Ureter (tissue), 1 donor: ENCODE results near the gene SNAP25. TPM values are rescaled to one million over a fixed set of nuclear protein-coding genes. Genes with fewer than 3 reads are reported as not detected.

Source experiments
- DNase-seq: peaks from one replicate; pipeline ENCODE4 v3.0.0-alpha.2; 2020; ENCODE audit warnings: low spot score
- total RNA-seq: library from RNA; stranded (reverse); gene quantifications from one replicate; pipeline ENCODE4 v1.2.4, GENCODE V29; 2023
- donor health status: DM: yes; HTN: yes; CAD: no.

The SNAP25 gene
- 16.3 TPM for total RNA-seq

DNA sequence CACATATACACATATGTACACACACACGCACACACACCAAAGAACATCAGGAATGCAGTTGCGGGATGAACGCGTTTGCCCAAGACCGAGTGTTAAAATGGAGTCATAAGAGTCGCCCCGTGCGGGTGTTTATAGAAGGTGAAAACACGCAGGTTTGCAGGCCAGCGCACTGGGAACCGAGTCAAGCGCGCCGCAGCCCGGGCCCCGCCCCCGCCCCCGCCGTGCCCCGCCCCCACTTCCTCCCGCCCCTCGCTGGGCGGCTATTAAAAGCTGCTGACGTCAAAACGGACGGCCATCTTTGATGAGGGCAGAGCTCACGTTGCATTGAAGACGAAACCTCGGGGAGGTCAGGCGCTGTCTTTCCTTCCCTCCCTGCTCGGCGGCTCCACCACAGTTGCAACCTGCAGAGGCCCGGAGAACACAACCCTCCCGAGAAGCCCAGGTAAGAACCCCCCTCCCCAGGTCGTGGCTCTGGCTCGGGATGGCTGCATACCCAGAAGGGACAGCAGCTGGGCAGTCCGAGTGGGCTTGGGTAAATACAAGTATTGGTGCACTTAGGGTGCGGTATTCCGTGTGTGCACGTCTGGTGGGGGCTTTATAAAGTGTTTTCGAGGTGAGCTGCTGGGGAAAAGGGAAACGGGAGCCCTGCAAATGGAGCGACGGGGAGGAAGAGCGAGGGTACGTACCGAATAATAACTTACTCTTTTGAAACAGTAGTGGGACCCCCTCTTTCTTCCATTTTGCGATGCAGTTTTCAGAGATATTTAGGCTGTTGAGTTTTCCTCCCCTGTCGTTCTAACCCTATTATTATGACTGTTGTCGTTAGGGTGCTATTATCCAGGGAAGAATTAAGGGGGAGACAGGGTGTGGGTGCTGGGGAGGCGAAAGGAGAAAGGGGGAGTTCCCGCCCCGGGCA, at the start of gene SNAP25:
TSS of gene SNAP25 (plus strand) at position 295 of the 916 bp plus-strand sequence. CDS start 56,662 bp downstream, outside the sequence.
- DNase-seq: peak; percentile 80

DNA sequence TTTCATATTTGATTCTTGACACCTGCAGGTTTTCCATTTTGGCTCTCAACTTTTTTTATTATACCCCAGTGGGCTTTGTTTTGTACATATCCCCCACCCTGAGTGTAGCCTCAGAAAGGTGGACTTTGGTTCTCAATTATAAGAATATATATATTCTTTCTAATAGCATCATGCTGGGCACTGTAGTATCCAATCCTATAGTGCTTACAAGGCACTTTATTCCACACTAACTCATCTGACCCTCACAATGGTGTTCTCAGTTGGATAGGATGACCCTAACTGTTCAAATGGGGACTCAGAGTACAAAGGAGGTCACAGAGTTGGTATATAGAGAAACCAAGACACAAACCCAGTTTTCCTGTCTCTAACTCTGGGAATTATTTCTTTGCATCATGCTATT, 48.9 kb upstream of the SNAP25 start:
- no peak for DNase-seq

DNA sequence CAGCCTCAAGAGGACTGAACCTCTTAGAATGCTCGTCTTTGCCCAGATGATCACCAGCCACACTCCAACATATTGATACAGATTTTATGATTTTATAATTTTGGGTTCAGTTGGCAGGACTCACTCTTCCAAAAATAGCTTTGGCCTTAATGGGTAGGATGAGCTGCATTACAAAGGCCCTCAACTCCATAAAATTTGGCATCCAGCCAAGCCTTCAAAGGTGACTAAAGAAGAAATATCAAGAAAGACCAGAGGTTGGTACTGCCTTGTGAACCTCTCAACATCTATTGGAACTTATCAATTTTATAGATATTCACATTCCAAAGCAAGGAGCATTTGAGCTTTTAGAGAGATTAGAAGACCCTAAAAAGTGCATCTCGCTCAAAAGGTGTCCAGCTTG, 48.4 kb upstream of the SNAP25 start:
- no peak for DNase-seq

- peak; percentile 60 for DNase-seq
Measured at GRCh38 chr20:10171864-10172751, 46.5 kb upstream of the SNAP25 start.

GRCh38 chr20:10172998-10173655, 45.5 kb upstream of the SNAP25 start:
- DNase-seq: no peak

- no peak for DNase-seq
Measured at GRCh38 chr20:10174400-10174799, 44.2 kb upstream of the SNAP25 start.

GRCh38 chr20:10177326-10177725, 41.3 kb upstream of the SNAP25 start:
- DNase-seq: no peak

GRCh38 chr20:10178091-10178490, 40.5 kb upstream of the SNAP25 start:
- DNase-seq: no peak

GRCh38 chr20:10178727-10179313, 39.8 kb upstream of the SNAP25 start:
- DNase-seq: peak; percentile 51

DNA sequence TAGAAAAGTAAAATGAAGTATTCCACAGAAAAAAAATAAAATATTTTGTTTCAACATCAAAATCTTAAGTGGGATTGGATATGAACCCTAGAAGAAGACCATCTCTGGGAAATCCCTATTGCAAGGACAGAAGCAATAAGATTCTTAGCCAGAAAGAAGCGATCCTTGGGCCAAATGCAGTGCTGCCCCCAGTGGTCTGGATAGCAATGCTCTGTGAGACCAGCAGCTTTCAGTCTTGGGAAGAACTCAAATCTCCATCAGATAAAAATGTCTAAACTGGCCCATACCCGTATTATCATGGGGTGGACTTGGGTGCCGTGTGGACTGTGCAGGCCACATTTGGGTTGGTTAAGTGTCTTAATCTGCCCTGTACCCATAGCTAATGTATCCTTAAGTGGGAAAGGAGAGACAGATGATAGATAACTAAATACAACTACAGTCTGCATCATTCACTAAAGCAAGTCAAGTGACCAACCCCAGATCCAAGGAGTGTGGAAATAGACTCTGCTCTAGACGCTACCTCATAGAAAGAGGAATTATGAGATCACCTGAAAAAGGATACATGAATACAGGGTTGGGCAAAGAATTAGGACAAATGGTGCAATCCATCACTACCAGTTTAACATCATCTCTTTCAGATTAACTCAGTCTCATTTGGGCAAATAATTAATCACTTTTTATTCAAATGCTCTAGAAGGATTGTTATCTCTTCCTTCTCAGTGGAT, 38.9 kb upstream of the SNAP25 start:
- DNase-seq: no peak

GRCh38 chr20:10180651-10181235, 37.9 kb upstream of the SNAP25 start:
- DNase-seq: no peak

DNA sequence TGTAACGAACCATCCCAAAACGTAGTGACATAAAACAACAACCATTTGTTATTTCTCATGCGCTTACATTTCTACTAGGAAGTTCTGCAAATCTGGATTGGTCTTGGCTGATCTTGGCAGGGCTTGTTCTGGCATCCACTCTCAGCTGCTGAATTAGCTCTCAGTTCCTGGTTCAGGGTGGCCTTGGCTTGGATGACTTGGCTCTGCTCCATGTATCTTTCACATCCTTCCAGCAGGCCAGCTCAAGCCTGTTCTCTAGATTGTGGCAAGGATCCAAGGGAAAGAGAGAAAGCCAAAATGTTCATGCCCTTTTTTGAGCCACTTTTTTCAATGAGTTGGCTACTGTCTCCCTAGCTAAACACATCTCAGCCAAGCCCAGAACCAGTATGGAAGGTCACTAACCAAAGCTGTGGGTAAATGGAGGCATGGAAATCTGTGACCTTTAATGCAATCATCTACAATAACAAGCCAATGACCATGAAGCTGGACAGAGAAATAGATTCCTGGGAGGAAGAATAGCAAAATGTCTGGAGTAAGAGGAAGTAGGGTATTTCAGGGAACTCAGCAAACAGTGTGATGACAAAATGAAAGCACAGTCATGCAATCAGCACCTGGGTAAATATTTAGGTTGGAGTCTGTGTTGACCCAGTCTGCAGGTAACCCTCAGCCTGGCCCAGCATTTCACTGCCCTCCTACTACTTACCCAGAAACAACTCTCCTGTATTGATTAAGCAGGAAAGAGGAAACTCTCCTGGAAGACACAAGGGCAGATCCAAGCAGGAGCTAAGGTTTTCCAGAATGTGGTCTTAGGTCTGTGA, 32.7 kb upstream of the SNAP25 start:
- DNase-seq: peak; percentile 74

DNA sequence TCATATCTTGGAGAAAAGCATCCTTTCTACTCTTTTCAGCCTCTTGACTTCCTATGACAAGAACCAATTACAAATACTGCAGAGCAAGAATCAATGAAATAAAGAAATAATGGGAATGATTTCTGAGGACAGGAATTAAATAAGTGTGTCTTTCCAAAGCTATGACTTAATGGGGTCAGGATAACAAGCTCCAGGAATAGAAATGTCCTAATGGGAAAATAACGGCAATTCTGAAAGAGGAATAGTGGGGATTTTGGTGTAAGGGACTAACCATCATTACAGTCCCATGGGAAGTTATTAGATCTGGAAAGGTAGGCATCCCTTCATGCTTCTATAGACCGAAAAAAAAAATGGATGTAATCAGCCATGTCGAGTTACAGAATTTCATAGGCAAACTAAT, 28.2 kb upstream of the SNAP25 start:
- DNase-seq: no peak

DNA sequence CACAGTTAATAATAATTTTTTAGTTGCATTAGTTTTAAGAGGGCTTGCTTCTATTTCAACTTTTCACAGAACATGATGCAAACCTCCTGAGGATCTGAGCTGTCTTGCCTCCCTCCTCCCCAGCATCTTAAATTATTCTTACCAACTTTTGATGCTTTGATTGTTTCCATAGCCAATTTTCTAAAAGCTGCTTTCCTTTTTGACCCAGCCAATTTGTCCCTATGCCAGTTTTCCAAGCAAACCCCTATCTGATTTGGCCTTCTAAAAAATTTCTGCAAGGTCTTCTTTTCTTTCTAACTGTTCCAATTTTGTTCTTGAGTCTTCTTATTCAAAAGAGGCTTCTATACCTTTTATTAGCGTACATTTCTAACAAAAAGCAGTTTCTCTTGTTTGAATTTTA, 26.5 kb upstream of the SNAP25 start:
- DNase-seq: no peak

GRCh38 chr20:10194166-10194565, 24.5 kb upstream of the SNAP25 start:
- DNase-seq: no peak

- DNase-seq: no peak
Measured at GRCh38 chr20:10200330-10200729, 18.3 kb upstream of the SNAP25 start.

- no peak for DNase-seq
Measured at GRCh38 chr20:10201321-10201870, 17.2 kb upstream of the SNAP25 start.

DNA sequence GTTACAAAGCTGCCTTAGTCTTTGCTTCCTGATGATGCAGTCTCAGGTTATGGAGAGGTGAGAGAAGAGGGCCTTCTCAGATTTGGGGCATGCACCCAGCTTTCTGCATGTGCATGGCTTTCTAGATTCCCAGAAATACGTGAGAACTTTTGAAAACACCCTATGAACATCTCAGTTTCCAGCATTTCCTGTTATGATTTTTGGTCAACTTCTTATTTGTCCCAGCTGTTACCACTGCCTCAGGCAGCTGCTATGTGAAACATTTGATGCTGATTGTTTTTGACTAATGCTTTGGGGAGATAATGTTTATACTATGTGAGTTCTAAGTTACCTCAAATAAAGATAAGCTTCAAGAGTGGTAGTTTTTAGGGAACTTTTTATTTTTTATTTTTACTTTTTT, 9.5 kb upstream of the SNAP25 start:
- DNase-seq: no peak

- DNase-seq: no peak
Measured at GRCh38 chr20:10213526-10213925, 5.1 kb upstream of the SNAP25 start.
